Heart right ventricle (tissue), 16 donors: Measurements from ENCODE around the gene PACS1. TPM values are rescaled to one million over a fixed set of nuclear protein-coding genes. Genes with fewer than 3 reads are reported as not detected.

Experiments
- ATAC-seq, 8 donors: fragments of 200-7000 bp; cut with Tn5 transposase; one replicate each; pipeline ENCODE4 v1.9.1; 2020; ENCODE audit warnings: mild to moderate bottlenecking in 8 of 8, moderate library complexity in 8 of 8, moderate number of reproducible peaks in 1 of 8
- DNase-seq, 2 donors: peaks; one replicate each; pipeline ENCODE4 v3.0.0-alpha.2; 2020
- H3K27ac ChIP-seq, 10 donors: fragments of 200-600 bp; sonication (generic) in 2 of 10; one replicate each; pipeline versions ENCODE4 v1.5.0 to v1.8.0; 2020 to 2022; ENCODE audit warnings: mild to moderate bottlenecking in 3 of 10
- H3K27me3 ChIP-seq, 7 donors: fragments of 200-600 bp; one replicate each; pipeline ENCODE4 v1.8.0; 2021 to 2022; ENCODE audit warnings: mild to moderate bottlenecking in 2 of 7
- H3K36me3 ChIP-seq, 9 donors: fragments of 200-600 bp; sonication (generic) in 1 of 9; one replicate each; pipeline versions ENCODE4 v1.5.0 to v1.8.0; 2020 to 2022; ENCODE audit warnings: mild to moderate bottlenecking in 2 of 9
- H3K4me1 ChIP-seq, 9 donors: fragments of 200-600 bp; sonication (generic) in 1 of 9; one replicate each; pipeline versions ENCODE4 v1.5.0 to v1.8.0; 2020 to 2022; ENCODE audit warnings: mild to moderate bottlenecking in 4 of 9
- H3K4me3 ChIP-seq, 10 donors: fragments of 200-600 bp; sonication (generic) in 2 of 10; one replicate each; pipeline versions ENCODE4 v1.5.0 to v1.8.0; 2020 to 2022; ENCODE audit warnings: mild to moderate bottlenecking in 7 of 10, moderate library complexity in 2 of 10
- H3K9me3 ChIP-seq, 11 donors: fragments of 200-600 bp in 10 of 11; sonication (generic) in 2 of 11; one replicate each; pipeline versions ENCODE4 v1.5.0 to v1.8.0; 2013 to 2022; ENCODE audit warnings: mild to moderate bottlenecking in 2 of 11, control low read depth in 1 of 11, moderate library complexity in 1 of 11
- CTCF ChIP-seq, 9 donors: fragments of 200-600 bp; sonication (generic) in 2 of 9; IDR thresholded peaks; one replicate each; pipeline versions ENCODE4 v1.5.0 to v1.8.0; 2021 to 2022; ENCODE audit warnings: antibody characterized with exemption in 9 of 9, mild to moderate bottlenecking in 5 of 9, moderate library complexity in 1 of 9
- WGBS, 2 donors: extraction: QIAGEN DNeasy Blood & Tissue Kit; methylation state at CpG; one replicate each; pipeline ENCODE4 v1.1.7; 2013; ENCODE audit warnings: inconsistent platforms in 1 of 2; 5-methylcytosine and 5-hydroxymethylcytosine counted together
- intact Hi-C, 10 donors: fragments of 100-400 bp; cut with DNase I; formaldehyde crosslinking; loops; one replicate each; pipeline versions ENCODE4 v1.11.1 to v1.14.2; 2022
- polyA plus RNA-seq, 2 donors: library from polyadenylated mRNA; stranded (reverse); fragments of 200-250 nt; gene quantifications; one replicate each; pipeline ENCODE4 v1.2.3, GENCODE V29; 2013
- total RNA-seq, 10 donors: library from RNA; stranded (reverse); fragmentation: NEBNext Ultra II Directional in 3 of 10; extraction: Animal tissue kit (Norgen Biotek cat#: 25700) in 3 of 10; gene quantifications; one replicate each; pipeline versions ENCODE4 v1.2.1 to v1.2.4, GENCODE V29; 2021 to 2023
- donor health status: Arrhythmogenic right ventricular cardiomyopathy.
- donor health status: ischemic (EF 13 %, LVEDD 7.1; RV severe dilation, severe dysfunction).
- donor health status: healthy with polysubstance abuse.
- donor health status: DM: no; HTN: yes; CAD: no.
- donor health status: DM: no; HTN: no; CAD: no.
- donor health status: ischemic (EF 25% LVEDD 6.9; RV normal size, moderate dysfunction).
- donor health status: ischemic (EF 25% LVEDD 5.7; RV mildly dilated, moderate dysfunction).
- donor health status: healthy.
- donor health status: DM: yes; HTN: yes; CAD: no.
- donor health status: Ischemic cardiomyopathy.
- donor health status: ischemic (EF 35%, LVEDD 5.7; RV mildly dilated, moderate dysfunction).
- donor health status: nonischemic (EF 11% LVEDD 7.7; RV severe dilation, severe dysfunction).
- donor health status: DM: yes; HTN: yes; CAD: no.
- donor health status: PGD.
- donor health status: ischemic (EF 29% LVEDD 5.4; RV normal size, mild dysfunction).
- donor health status: nonischemic (EF 23%, LVEDD 6.1; RV moderate dilation, normal function).

Gene PACS1
- total and polyA plus RNA-seq, 12 donors: 24.1 to 121 (median 69.7) TPM

DNA sequence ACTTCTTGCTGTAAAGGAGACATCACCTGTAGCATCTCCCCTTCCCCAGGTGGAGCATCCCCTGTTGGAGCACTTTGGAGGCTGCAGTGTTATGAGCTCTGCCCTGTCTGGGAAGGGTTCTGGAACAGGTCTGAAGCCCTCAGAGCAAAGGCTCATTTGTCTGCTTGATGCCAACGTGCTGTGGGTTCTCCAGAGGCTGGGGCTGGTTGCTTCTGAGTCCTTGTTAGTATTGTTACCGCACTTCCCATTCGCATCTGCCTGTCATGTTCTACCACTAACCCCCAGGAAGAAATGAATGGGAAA is 73.1 kb downstream of the PACS1 start:
- DNase-seq (no peak), ATAC-seq (no peak)
- 93 to 96% methylated on average over 3 of the region's 3 CpGs for WGBS, 2 donors
- no peak for TF ChIP-seq CTCF (IDR thresholded peaks at IDR 0.05)
- Histone ChIP-seq H3K9me3 (no peaks in the 10 kb centered on the region), H3K27ac (no peak overlapping the region), H3K36me3 (peaks cover 0 to 4% (median 0%) of the 10 kb centered on the region in 9 donors), H3K27me3 (no peaks in the 10 kb centered on the region), H3K4me3 (no peak overlapping the region), H3K4me1 (peaks cover 0 to 28% (median 11%) of the 10 kb centered on the region in 9 donors)
- intact Hi-C loops: no loop called here

DNA sequence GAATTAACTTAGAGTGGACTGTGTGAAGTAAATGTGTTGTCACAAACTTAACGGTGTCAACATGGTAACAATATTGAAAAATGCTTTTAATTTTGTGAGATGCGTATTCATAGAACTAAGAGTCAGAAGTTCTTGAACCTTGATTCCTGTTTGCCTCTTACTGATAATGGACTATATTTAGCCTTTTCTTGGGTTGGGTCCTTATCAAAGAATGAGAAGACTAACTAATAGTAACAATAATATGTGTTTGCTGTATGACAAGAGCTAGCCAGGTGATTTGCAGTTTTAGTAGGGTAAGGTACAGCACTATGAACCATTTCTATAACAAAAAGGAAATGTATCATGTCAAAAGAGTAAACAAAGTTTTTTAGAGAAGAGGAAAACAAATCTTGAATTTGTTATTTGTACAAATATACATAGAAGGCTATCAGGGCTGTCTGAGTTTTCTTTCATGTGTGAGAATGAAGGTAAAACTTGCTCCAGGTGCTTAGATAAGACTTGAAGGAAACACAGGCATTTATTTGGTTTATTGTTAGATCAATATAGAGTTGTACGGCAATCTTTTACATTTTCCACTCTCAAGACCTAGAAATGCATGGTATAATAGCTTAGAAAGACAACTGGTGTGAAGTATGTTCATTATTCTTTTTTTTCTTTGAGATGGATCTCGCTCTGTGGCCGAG is 74.1 kb downstream of the PACS1 start:
- WGBS, 2 donors: 96 to 97% methylated on average over 5 of the region's 5 CpGs
- TF ChIP-seq CTCF (IDR thresholded peaks at IDR 0.05): no peak
- DNase-seq: no peak
- H3K27me3 ChIP-seq: no peaks in the 10 kb centered on the region
- H3K27ac ChIP-seq: no peak overlapping the region
- H3K4me1 ChIP-seq: peaks cover 0 to 26% (median 11%) of the 10 kb centered on the region in 9 donors
- ATAC-seq: no peak
- intact Hi-C loops: no loop called here
- H3K36me3 ChIP-seq: peaks cover 0 to 4% (median 0%) of the 10 kb centered on the region in 9 donors
- no peaks in the 10 kb centered on the region for H3K9me3 ChIP-seq
- H3K4me3 ChIP-seq: no peak overlapping the region

DNA sequence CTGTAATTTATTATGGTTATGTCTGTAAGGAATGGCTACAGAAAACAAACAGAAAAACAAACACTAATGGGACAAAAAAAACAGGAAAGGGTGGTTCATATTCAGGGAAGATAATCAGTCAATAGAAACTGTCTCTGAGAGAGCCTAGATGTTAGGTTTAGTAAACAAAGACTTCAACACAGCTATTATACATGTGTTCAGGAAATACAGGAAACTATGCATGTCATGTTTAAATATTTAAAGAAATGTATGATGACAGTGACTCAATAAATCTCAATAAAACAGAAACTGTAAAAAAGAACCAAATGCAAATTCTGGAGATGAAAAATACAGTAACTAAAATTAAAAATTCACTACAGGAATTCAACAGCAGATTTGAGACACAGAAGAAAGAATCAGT is 76.0 kb downstream of the PACS1 start:
- intact Hi-C loops: no loop called here
- peaks cover 0 to 4% (median 0%) of the 10 kb centered on the region in 9 donors for H3K36me3 ChIP-seq
- H3K9me3 ChIP-seq: no peaks in the 10 kb centered on the region
- no peak overlapping the region for H3K4me3 ChIP-seq
- H3K4me1 ChIP-seq: peaks cover 5 to 36% (median 21%) of the 10 kb centered on the region in 9 donors
- no peaks in the 10 kb centered on the region for H3K27me3 ChIP-seq
- ATAC-seq: no peak
- no peak overlapping the region for H3K27ac ChIP-seq
- DNase-seq: no peak
- no peak for TF ChIP-seq CTCF (IDR thresholded peaks at IDR 0.05)

GRCh38 chr11:66146940-66147339 is 76.9 kb downstream of the PACS1 start:
- WGBS, 2 donors: 97 to 98% methylated on average over 5 of the region's 5 CpGs
- H3K9me3 ChIP-seq: no peaks in the 10 kb centered on the region
- H3K27ac ChIP-seq: no peak overlapping the region
- H3K4me3 ChIP-seq: no peak overlapping the region
- intact Hi-C loops: no loop called here
- DNase-seq: no peak
- ATAC-seq: no peak
- H3K4me1 ChIP-seq: peaks cover 5 to 43% (median 30%) of the 10 kb centered on the region in 9 donors
- no peak for TF ChIP-seq CTCF (IDR thresholded peaks at IDR 0.05)
- H3K27me3 ChIP-seq: no peaks in the 10 kb centered on the region
- no peaks in the 10 kb centered on the region for H3K36me3 ChIP-seq
